ENCODE data around the gene PLCL1. TPM values are rescaled to one million over a fixed set of nuclear protein-coding genes. Genes with fewer than 3 reads are reported as not detected.

The PLCL1 gene
- total and polyA plus RNA-seq, 8 donors, result 0.38 to 1.5 (median 0.73) TPM

DNA sequence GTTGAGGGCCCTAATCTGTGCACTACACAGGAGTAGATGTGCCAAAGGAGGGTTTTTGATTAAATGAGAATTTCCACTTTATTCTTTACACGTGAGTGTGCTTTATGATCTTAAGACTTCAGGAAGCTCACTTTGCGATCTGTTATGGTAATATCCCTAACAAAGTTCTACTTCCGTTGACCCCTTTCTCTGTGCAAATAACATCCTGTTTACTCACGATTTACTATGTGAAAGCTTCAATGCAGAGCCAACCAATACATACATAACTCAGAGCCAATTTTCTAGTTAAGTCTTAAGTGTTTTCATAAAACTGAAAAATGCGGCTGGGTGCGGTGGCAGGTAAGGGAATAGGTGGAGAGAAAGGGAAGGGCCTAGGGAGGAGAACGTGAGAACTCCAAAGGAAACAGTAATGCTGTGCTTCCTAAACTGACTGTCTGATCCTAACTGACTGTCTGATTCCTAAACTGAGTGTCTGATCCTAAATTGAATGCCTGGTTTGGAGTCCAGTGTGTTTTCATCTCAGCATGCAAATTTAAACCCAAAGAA is 87.6 kb downstream of the PLCL1 start:
- peaks cover 0 to 8% (median 3%) of the 10 kb centered on the region in 3 donors for H3K4me1 ChIP-seq
- FAIRE-seq (no peak), DNase-seq (no peak), ATAC-seq (no peak)
- no peak overlapping the region for H3K4me3 ChIP-seq
- intact Hi-C loops (cut with DNase I), result no loop called here
- H3K9me3 ChIP-seq, result no peaks in the 10 kb centered on the region
- H3K27me3 ChIP-seq, result no peaks in the 10 kb centered on the region
- TF ChIP-seq, protein P1, sequence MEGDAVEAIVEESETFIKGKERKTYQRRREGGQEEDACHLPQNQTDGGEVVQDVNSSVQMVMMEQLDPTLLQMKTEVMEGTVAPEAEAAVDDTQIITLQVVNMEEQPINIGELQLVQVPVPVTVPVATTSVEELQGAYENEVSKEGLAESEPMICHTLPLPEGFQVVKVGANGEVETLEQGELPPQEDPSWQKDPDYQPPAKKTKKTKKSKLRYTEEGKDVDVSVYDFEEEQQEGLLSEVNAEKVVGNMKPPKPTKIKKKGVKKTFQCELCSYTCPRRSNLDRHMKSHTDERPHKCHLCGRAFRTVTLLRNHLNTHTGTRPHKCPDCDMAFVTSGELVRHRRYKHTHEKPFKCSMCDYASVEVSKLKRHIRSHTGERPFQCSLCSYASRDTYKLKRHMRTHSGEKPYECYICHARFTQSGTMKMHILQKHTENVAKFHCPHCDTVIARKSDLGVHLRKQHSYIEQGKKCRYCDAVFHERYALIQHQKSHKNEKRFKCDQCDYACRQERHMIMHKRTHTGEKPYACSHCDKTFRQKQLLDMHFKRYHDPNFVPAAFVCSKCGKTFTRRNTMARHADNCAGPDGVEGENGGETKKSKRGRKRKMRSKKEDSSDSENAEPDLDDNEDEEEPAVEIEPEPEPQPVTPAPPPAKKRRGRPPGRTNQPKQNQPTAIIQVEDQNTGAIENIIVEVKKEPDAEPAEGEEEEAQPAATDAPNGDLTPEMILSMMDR (IDR thresholded peaks at IDR 0.05), result no peak
- H3K27ac ChIP-seq, result no peak overlapping the region
- no peaks in the 10 kb centered on the region for H3K36me3 ChIP-seq
- WGBS, 2 donors, result 72 to 87% methylated on average over 7 of the region's 7 CpGs

DNA sequence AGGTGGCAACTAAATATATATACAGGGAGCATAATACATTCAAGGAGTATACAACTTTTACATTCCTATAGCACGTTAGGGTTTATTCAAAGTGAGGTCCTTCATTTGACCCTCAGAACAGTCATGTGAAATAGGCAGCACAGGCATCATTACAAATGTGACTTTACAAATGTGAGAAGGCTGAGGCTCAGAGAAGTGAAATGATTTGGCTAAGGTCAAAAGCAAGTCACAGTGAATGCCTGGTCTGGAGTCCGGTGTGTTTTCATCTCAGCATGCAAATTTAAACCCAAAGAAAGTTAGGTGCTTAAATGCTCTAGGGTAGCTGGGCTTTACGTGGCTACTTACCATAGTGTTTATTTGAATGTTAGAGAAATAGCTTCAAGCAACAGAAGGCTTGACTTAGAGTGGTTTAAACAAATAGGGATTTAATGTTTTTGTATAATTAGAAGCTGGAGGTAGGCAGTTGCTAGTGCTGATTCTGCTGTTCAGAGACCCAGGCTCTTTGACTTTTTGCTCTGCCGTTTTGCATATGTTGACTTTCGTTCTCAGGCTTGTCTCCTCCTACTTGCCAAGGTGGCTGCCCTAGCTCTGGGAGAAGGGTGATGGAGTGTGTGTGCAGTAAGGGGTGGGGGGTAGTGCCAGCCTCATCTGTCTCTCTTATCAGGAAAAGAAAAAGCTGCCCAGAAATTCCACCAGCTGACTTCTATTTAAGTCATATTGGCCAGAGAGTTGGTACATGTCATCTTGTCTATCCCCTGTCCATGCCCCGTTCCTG is 89.2 kb downstream of the PLCL1 start:
- no peak overlapping the region for H3K27ac ChIP-seq
- 48 to 51% methylated on average over 6 of the region's 6 CpGs for WGBS, 2 donors
- H3K9me3 ChIP-seq, result no peaks in the 10 kb centered on the region
- H3K4me3 ChIP-seq, result no peak overlapping the region
- TF ChIP-seq, protein P1 (IDR thresholded peaks at IDR 0.05), result no peak
- ATAC-seq, result peak in 3 of 4 donors; percentile 35 to 69 (median 69)
- H3K4me1 ChIP-seq, result peaks cover 0 to 8% (median 3%) of the 10 kb centered on the region in 3 donors
- intact Hi-C loops (cut with DNase I), result no loop called here
- H3K36me3 ChIP-seq, result no peaks in the 10 kb centered on the region
- FAIRE-seq, result no peak
- no peak for DNase-seq
- H3K27me3 ChIP-seq, result no peaks in the 10 kb centered on the region

DNA sequence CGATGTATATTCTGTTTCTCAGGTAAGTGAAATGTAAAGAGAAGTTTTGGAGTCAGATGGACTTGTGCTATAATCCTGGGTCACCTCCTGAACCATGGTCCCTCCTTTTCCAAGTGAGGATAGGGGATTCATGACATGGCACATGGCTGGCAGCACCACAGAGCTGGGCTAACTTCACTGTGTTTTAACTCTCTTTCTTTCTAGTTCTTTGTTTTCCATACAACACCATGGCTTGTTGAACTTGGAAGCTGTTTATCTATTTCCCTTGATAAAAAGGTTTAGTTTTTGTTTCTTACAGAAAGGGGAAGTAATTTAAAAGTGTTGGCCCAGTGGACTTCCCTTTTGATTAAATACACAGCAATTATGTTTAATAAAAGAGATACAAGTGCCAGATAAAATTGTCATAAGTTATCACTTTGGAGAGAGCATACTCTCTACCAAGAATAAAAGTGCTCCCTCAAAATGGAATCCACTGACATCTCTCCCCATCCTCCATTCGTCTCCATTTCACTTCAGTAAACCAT is 90.4 kb downstream of the PLCL1 start:
- WGBS, 2 donors, result 25 to 34% methylated on average over 2 of the region's 2 CpGs
- H3K36me3 ChIP-seq, result no peaks in the 10 kb centered on the region
- no peak for DNase-seq
- H3K4me1 ChIP-seq, result peaks cover 0 to 8% (median 3%) of the 10 kb centered on the region in 3 donors
- H3K27ac ChIP-seq, result no peak overlapping the region
- intact Hi-C loops (cut with DNase I), result no loop called here
- FAIRE-seq, result no peak
- TF ChIP-seq, protein P1 (IDR thresholded peaks at IDR 0.05), result no peak
- H3K27me3 ChIP-seq, result no peaks in the 10 kb centered on the region
- peak in 1 of 4 donors; percentile 54 for ATAC-seq
- no peak overlapping the region for H3K4me3 ChIP-seq
- no peaks in the 10 kb centered on the region for H3K9me3 ChIP-seq

DNA sequence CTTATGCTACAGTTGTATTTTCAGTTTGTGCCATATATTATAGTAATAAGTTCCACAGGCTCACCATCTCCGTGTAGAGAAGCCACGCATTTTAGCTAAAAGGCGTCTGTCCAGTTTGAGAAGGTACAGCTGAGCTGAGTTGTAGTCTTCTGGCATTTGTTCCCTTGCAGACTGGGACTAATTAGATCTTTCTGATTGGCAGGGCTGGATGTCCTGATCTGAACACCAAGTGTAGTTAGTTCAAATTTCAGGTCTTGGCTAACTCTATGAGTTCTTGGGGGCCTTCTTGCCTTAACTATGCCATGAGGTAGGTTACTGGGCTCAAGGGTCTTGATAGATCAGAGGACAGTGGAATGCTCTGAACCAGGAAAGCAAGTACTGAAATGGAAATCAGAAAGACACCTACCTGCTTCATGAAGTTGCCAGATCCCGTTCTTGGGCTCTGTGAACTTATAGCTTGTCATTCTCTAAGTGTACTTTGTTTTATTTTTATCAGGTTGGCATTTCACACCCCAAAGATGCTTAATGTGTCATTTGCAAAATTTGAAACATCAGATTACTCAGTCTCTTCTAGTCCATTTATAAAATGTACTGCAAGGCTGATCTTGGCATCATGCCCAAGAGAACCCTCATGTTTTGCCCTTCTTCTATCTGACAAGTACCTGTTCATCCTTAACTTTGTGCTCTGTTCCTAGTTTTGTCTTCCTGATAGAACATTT is 93.7 kb downstream of the PLCL1 start:
- 94 to 95% methylated on average over 4 of the region's 4 CpGs for WGBS, 2 donors
- Histone ChIP-seq H3K36me3 (no peaks in the 10 kb centered on the region), H3K4me1 (peaks cover 0 to 8% (median 3%) of the 10 kb centered on the region in 3 donors), H3K27me3 (no peaks in the 10 kb centered on the region), H3K27ac (no peak overlapping the region), H3K4me3 (no peak overlapping the region), H3K9me3 (no peaks in the 10 kb centered on the region)
- ATAC-seq (no peak), FAIRE-seq (no peak), DNase-seq (no peak)
- intact Hi-C loops (cut with DNase I), result no loop called here
- TF ChIP-seq, protein P1 (IDR thresholded peaks at IDR 0.05), result no peak
